Stomach (tissue), 19 donors: ENCODE data around the gene FAM47E. TPM values are rescaled to one million over a fixed set of nuclear protein-coding genes. Genes with fewer than 3 reads are reported as not detected.

Experiments
- DNase-seq, 2 donors: peaks; one replicate each; pipeline versions ENCODE4 v3.0.0 to v3.0.0-alpha.2; 2013 to 2019
- H3K27ac ChIP-seq, 5 donors: fragments of 200-600 bp in 4 of 5; sonication (generic) in 4 of 5; one replicate each; pipeline ENCODE4 v1.5.1; 2013 to 2019; ENCODE audit warnings: mild to moderate bottlenecking in 1 of 5, moderate library complexity in 1 of 5
- H3K27me3 ChIP-seq, 3 donors: fragments of 200-600 bp; sonication (generic); one replicate each; pipeline ENCODE4 v1.5.1; 2017 to 2019; ENCODE audit warnings: mixed run types in 1 of 3
- H3K36me3 ChIP-seq, 4 donors: fragments of 200-600 bp; sonication (generic); 1 replicate in 3 of 4; 2 replicates in 1 of 4; pipeline ENCODE4 v1.5.1; 2016 to 2019
- H3K4me1 ChIP-seq, 4 donors: fragments of 200-600 bp; sonication (generic); one replicate each; pipeline ENCODE4 v1.5.1; 2016 to 2019
- H3K4me3 ChIP-seq, 4 donors: fragments of 200-600 bp; sonication (generic) in 3 of 4; one replicate each; pipeline ENCODE4 v1.5.1; 2016 to 2019; ENCODE audit warnings: mild to moderate bottlenecking in 1 of 4
- H3K9me3 ChIP-seq, 4 donors: fragments of 200-600 bp; sonication (generic); one replicate each; pipeline ENCODE4 v1.5.1; 2016 to 2019
- CTCF ChIP-seq, 7 experiments: fragments of 450-650 bp in 4 of 7; fragments of 200-600 bp in 3 of 7; sonication (generic) in 3 of 7; IDR thresholded peaks; one replicate each; pipeline ENCODE4 v1.5.1; 2016 to 2019; ENCODE audit warnings: antibody characterized with exemption in 7 of 7, control low read depth in 2 of 7, mild to moderate bottlenecking in 1 of 7
- EP300 ChIP-seq: sonication (generic); formaldehyde crosslinking; IDR thresholded peaks from one replicate; pipeline ENCODE4 v1.6.1; 2017; ENCODE audit warnings: antibody characterized with exemption
- POLR2A ChIP-seq, 4 donors: fragments of 450-650 bp; IDR thresholded peaks; one replicate each; pipeline ENCODE4 v1.6.1; 2016; ENCODE audit warnings: antibody characterized with exemption in 4 of 4, control low read depth in 2 of 4, mild to moderate bottlenecking in 1 of 4, moderate library complexity in 1 of 4
- POLR2AphosphoS5 ChIP-seq, 3 donors: sonication (generic); formaldehyde crosslinking; IDR thresholded peaks; one replicate each; pipeline ENCODE4 v1.6.1; 2016; ENCODE audit warnings: antibody characterized with exemption in 3 of 3
- WGBS, 5 donors: extraction: QIAGEN DNeasy Blood & Tissue Kit in 3 of 5; methylation state at CpG; one replicate each; pipeline versions ENCODE4 v1.1.5 to v1.1.7; 2013 to 2018; 5-methylcytosine and 5-hydroxymethylcytosine counted together
- intact Hi-C: fragments of 100-400 bp; cut with DNase I; formaldehyde crosslinking; loops from one replicate; pipeline ENCODE4 v1.15.1; 2023; ENCODE audit warnings: low total_unique reads
- long read RNA-seq, 10 donors: transcript quantifications; one replicate each; lab custom pipeline, GENCODE V29; 2026
- polyA plus RNA-seq, 3 donors: library from polyadenylated mRNA; stranded (reverse); fragments of 200-250 nt; gene quantifications; one replicate each; pipeline ENCODE4 v1.2.3, GENCODE V29; 2013
- total RNA-seq, 5 donors: library from RNA; depleted of rRNA; stranded (reverse); fragments of >200 nt; gene quantifications; one replicate each; pipeline versions ENCODE4 v1.1.0 to v1.2.3, GENCODE V29; 2014 to 2016
- donor health status: healthy with polysubstance abuse.
- donor health status: Bipolar disorder and iron deficiency.
- donor health status: healthy.

FAM47E gene
- total RNA-seq (1 to 10 TPM in 3 of 5 donors, under 1 TPM in 1, not detected in 1; under 0.01 to 9.5 (median 5.6) TPM), polyA plus RNA-seq (10 to 100 TPM in 1 of 3 donors, 1 to 10 TPM in 2; 6.2 to 10.8 (median 6.5) TPM)
- long read RNA-seq, donor 1, partial matches to known transcripts: 0 of 1 reads
- long read RNA-seq, donor 1, other reads (novel, unspliced or antisense): 0 of 1 reads
- long read RNA-seq, donor 2: 0 reads
- long read RNA-seq, donor 3: 0 reads
- long read RNA-seq, donor 4: 0 reads
- long read RNA-seq, donor 5: 0 reads
- long read RNA-seq, donor 6: 0 reads
- long read RNA-seq, donor 7: 0 reads
- long read RNA-seq, donor 8: 0 reads
- long read RNA-seq, donor 9: 0 reads
- long read RNA-seq, donor 10: 0 reads

GRCh38 chr4:76251441-76252270, at the start of gene FAM47E:
Gene FAM47E (plus strand): TSS chr4:76251721. CDS start chr4:76251747, 26 bp downstream.
- Histone ChIP-seq H3K36me3 (peaks cover 0 to 6% (median 0%) of the 10 kb centered on the region in 4 donors), H3K4me3 (peak within 1 kb of the TSS; percentile 66 to 78 (median 70)), H3K27ac (peak within 1 kb of the TSS; percentile 69 to 81 (median 78)), H3K27me3 (peaks cover 0 to 12% (median 7%) of the 10 kb centered on the region in 3 donors), H3K9me3 (no peaks in the 10 kb centered on the region), H3K4me1 (peaks cover 12 to 23% (median 18%) of the 10 kb centered on the region in 4 donors)
- DNase-seq: peak; percentile 88 to 96
- intact Hi-C loops: no loop called here
- TF ChIP-seq EP300 (no peak), POLR2A (IDR thresholded peaks at IDR 0.05) (no peak), POLR2AphosphoS5 (IDR thresholded peaks at IDR 0.05) (peak; percentile 44 to 91 (median 68)), CTCF (IDR thresholded peaks at IDR 0.05) (peak in 3 of 7 experiments; percentile 20 to 48 (median 28))
- WGBS, 5 donors: 5 to 18% (median 8%) methylated on average over 23 to 68 of the region's 68 CpGs

GRCh38 chr4:76203541-76203940, 48.0 kb upstream of the FAM47E start:
- intact Hi-C loops: no loop called here
- Histone ChIP-seq H3K4me1 (peaks cover 74 to 99% (median 90%) of the 10 kb centered on the region in 4 donors), H3K4me3 (no peak overlapping the region), H3K36me3 (no peaks in the 10 kb centered on the region), H3K9me3 (no peaks in the 10 kb centered on the region), H3K27ac (peak overlapping the region in 3 of 5 donors; percentile 12 to 50 (median 47)), H3K27me3 (no peaks in the 10 kb centered on the region)
- TF ChIP-seq POLR2A (IDR thresholded peaks at IDR 0.05) (no peak), POLR2AphosphoS5 (IDR thresholded peaks at IDR 0.05) (no peak), CTCF (IDR thresholded peaks at IDR 0.05) (no peak)
- no peak for DNase-seq
- 62 to 77% (median 70%) methylated on average over 4 of the region's 4 CpGs for WGBS, 5 donors

- H3K27ac ChIP-seq: peak overlapping the region in 3 of 5 donors; percentile 21 to 96 (median 47)
- WGBS, 5 donors: 89 to 100% (median 98%) methylated on average over 1 of the region's 1 CpG
- H3K4me1 ChIP-seq: peaks cover 74 to 99% (median 90%) of the 10 kb centered on the region in 4 donors
These were observed 46.6 kb upstream of the FAM47E start for GRCh38 chr4:76204936-76205335.

More at GRCh38 chr4:76204936-76205335, 46.6 kb upstream of the FAM47E start:
- Histone ChIP-seq H3K27me3 (no peaks in the 10 kb centered on the region), H3K4me3 (no peak overlapping the region), H3K9me3 (no peaks in the 10 kb centered on the region), H3K36me3 (no peaks in the 10 kb centered on the region)
- DNase-seq: no peak
- intact Hi-C loops: no loop called here
- TF ChIP-seq POLR2AphosphoS5 (IDR thresholded peaks at IDR 0.05) (no peak), CTCF (IDR thresholded peaks at IDR 0.05) (no peak), POLR2A (IDR thresholded peaks at IDR 0.05) (no peak), EP300 (no peak)
